Left hindlimb (tissue), 1 donor: ENCODE results near the gene EWSR1.
A peak's percentile ranks its signal among the peaks of the same experiment; 100 is the strongest.
"Not testable (repeated sequence)": the region's sequence is repeated elsewhere in the genome, so short reads cannot be mapped to it uniquely, and the experiment has no call there.

Source experiments
- DNase-seq: peaks from one replicate; pipeline ENCODE4 v3.0.0-alpha.2; 2018

The EWSR1 gene

DNA sequence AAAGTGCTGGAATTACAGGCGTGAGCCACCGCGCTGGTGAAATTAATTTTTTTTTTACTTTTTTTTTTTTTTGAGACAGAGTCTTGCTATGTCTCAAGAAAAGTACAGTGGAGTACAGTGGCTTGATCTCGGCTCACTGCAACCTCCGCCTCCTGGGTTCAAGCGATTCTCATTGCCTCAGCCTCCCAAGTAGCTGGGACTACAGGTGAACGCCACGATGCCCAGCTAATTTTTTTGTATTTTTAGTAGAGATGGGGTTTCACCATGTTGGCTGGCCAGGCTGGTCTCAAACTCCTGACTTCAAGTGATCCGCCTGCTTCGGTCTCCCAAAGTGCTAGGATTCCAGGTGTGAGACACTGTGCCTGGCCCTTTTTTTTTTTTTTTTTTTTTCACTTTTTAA, 20.2 kb upstream of the EWSR1 start:
- DNase-seq: not testable (repeated sequence)

DNA sequence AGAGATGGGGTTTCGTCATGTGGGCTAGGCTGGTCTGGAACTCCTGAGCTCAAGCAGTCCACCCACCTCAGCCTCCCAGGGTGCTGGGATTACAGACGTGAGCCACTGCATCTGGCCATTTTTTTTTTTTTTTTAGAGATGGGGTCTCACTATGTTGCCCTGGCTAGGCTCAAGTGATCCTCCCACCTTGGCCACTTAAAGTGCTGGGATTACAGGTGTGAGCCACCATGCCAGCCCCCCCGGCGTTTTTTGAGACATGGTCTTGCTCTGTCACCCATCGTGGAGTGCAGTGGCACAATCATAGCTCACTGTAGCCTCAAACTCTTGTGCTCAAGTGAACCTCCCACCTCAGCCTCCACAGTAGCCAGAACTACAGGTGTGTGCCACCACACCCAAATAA, 16.8 kb upstream of the EWSR1 start:
- DNase-seq: no peak

DNA sequence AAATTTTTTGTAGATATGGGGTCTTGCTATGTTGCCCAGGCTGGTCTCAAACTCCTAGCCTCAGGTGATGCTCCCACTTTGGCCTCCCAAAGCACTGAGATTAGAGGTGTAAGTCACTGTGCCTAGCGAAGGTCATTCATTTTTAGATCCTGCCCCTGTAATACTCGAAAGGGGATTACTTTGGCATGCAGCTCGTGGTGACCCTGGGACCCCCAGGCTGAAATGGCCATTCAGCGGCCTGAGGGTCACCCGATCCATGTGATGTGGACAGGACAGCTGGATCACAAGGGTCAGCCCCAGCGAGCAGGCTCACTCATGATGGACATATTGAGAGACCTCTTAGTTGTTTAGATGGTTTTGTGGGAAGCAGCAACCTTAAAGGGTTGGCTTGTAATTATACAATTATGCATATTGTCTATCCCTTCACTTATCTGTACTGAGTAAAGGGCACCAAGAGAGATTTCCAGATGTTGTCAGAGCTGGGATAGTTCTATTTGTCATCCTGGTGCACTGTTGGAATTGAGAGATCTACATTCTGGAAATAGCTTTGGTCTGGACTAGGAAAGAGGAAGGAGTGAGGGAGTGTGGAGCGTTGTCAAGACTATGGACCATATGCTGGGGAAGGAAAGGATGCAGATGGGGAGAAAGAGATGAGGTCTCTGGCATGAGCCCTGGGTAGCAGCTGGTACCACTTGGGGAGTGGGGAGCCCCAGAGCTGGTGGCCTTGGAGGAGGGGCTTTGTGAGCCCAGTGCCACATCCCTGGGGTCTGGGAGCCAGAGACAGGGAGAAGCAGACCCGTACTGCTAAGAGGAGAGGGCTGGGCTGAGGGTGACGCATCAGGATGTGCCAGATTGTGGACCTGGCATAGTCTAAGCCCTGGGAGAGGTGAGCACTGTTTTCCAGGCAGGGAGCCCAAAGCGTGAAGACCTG, 15.8 kb upstream of the EWSR1 start:
- DNase-seq: no peak

DNA sequence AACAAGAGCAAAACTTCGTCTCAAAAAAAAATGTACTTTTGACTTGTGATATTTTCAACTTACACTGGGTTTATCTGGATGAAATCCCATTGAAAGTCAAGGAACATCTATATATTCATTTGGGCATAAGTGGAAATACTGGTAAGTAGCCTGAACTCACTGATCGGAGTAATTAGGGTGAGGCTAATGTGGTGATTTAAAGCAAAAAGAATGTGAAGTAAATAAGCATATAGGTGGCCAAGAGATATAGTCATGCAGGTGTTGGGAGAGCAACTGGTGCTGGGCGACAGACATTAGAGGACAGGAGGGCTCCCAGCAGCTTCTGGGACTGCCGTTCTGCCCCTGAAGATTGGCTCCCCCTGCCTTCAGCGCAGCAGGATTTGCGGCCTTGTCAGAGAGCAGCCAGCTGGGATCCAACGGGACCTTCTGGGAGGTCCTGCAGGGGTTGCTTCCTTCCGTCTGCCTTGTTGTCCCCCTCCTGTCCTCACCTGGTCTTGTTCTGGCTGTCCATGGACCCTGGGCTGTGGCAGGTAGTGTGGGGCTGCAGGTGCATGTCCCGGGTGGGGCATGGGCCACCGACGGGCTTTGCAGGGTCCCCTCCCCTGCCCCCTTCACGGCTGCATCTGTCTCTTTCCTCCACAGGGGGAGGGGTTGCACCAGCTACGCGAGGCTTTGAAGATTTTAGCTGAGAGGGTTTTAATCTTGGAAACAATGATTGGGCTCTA, 14.3 kb upstream of the EWSR1 start:
- no peak for DNase-seq

DNA sequence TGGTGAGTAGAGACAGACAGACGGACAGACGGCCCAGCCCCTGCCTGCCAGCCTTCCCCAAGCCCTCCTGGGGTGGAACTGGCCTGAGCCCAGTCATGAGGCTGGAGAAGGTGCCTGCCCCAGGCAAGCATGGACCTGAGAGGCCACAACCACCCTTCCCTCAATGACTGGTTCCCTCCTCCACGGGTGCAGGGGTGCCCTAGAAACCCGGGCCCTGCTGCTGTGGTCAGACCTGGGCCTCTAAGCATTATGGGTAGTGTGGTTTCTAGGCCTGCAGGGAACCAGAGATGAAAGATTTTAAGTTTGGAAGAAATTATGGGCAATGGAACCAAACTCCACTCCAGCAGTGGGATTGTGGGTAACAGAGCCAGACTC, 13.8 kb upstream of the EWSR1 start:
- no peak for DNase-seq

DNA sequence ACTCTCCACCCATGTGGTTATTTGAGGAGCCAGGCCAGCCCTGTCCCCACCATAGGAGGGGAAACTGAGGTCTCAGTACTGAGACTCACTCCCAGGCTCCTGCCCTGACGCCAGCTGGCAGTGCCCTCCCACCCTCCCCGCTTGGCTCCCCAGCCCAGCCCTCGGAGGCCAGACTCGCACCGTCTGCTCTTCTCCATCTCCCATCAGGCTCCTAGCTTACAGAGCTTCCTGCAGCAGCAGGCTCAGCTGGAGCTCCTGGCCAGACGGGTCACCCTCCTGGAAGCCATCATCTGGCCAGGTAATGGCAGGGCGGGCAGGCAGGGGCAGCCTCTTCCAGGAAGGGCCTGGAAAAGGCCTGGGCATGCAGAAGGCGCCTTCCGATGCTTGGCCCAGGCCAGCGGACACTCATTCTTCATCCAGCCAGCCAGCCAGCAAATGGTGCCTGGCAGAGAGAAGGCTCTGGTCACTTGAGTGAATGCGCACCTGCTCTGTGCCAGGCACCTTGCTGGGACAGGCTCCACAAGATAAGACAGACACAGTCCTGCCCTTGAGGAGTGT, 12.9 kb upstream of the EWSR1 start:
- DNase-seq: no peak

DNA sequence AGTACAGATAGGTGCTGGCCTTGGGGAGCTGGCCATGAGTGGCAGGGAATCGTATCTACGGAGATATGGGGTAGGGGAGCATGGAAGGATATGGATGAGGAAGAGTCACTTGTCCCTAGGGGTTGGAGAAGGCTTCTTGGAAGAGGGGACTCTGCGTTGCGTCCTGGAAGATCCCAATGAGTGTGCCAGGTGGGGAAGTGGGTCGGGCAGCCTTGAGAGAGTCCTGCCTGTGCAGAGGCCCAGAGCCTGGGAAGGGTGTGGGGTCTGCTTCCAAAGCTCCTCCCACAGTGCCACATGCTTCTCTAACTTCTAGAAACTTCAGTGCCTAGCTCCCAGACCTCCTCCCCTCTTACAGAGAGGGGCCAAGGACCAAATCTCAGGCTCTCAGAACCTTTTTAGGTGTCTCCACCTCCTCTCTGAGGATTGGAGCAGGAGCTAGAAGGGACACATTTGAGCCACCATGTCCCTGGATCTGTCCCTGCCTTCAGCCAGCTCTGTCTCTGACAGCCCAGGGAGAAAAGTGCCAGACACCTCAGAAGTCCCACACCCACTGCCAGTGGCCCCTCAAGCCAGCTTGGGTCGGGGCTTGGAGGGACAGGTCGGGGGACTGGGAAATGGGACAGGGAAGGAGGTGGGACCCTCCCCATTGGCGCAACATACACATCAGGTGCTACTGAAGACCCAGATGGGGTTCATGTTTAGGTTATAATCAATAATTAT, 11.3 kb upstream of the EWSR1 start:
- no peak for DNase-seq

DNA sequence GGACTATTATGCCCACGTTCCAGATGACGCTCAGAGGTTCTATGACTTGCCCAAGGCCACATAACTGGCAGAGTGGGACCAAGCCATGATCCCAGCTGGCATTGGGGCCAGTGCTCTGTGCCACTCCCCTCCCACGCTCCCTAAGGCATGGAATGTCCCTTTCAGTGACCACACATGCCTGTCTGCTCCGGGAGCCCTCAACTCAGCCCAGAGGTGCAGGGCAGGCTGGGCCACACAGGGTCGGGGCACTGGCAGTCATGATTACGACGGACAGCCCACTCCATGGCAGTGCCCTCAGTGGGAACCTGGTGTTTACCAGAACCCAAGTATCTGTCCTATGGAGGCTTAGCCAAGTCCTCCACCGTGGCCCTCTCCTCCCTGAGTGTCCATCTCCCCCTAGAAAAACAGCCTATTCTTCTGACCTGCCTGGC, 10.3 kb upstream of the EWSR1 start:
- no peak for DNase-seq

DNA sequence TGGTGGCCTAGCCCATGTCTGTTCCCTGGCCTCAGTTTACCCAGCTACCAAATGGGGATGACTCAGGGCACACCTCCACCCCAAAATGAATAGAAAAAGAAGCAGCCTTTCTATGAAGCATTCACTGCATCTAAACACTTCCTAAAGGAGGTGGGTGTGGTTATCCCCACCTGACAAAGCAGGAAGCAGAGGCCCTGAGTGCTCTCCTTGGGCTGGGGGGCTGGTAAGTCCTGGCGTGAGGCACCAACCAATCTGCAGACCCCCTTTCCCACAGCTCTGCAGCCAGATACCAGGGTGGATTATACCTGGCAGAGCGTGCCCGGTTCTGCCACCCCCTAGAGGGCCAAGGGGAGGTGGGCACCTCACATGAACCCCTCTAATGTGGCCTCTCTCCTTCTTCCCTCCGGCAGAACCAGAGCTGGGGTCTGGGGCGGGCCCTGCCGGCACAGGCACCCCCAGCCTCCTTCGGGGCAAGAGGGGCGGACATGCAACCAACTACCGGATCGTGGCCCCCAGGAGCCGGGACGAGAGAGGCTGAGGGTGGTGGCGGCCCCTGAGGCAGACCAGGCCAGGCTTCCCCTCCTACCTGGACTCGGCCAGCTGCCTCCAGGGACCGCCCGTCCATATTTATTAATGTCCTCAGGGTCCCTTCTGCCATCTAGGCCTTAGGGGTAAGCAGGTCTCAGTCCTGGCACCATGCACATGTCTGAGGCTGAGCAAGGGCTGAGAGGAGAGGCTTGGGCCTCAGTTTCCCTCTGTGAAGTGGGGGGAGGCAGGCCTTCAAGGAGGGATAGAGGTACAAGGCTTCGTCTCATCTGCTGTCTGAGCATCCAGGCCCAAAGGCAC, 9.4 kb upstream of the EWSR1 start:
- no peak for DNase-seq

DNA sequence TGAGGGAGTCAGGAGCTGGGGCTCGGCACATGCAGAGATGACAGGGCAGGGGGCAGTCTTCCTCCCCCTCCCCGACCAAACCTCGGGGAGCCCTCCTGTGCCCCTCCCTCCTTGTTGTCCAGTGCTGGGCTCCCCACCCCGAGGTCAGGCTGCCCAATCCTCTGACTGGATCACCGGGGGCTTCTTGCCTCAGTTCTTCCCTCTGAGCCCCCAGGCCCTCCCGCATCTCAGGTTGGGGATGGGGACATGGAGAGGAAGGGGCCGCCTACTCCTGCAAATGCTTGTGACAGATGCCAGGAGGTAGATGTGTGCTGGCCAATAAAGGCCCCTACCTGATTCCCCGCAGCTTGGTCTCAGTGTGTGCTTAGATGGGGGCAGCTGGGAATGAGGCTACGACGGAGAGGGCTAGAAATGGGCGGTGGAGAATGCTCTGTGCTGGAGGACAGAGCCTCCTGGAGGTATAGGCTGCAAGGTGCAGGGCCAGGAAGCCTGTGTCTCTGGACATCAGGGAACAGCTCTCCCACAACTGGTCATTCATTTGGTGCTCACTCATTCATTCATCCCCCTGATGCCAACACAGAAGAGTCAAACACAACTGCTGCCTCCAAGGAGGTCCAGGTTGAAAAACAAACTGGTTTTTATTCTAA, 8.7 kb upstream of the EWSR1 start:
- no peak for DNase-seq

DNA sequence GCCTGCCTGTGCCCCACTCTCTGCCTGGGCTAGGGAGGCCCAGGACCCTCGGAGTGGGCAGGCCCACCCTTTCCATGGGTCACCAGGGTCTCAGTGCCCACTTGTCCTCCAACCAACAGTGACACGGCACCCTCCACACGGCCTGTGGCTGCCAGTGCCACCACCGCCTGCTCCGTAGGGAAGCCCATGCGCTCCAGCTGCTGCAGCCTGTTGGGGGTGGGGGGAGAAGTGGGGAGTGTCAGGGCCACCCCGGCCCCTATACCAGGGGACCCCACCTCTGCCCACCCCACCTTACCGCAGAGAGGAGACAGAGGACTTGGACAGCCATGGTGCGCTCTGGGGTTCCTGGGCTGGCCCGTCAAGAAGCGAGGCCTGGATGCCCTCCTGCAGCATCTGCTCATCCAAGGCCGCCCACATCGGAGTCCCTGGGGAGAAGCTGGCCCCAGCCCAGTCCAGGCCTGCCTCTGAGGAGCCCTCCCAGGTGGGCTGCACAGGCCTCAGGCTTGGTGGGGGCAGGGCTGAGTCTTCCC, 8.0 kb upstream of the EWSR1 start:
- no peak for DNase-seq

DNA sequence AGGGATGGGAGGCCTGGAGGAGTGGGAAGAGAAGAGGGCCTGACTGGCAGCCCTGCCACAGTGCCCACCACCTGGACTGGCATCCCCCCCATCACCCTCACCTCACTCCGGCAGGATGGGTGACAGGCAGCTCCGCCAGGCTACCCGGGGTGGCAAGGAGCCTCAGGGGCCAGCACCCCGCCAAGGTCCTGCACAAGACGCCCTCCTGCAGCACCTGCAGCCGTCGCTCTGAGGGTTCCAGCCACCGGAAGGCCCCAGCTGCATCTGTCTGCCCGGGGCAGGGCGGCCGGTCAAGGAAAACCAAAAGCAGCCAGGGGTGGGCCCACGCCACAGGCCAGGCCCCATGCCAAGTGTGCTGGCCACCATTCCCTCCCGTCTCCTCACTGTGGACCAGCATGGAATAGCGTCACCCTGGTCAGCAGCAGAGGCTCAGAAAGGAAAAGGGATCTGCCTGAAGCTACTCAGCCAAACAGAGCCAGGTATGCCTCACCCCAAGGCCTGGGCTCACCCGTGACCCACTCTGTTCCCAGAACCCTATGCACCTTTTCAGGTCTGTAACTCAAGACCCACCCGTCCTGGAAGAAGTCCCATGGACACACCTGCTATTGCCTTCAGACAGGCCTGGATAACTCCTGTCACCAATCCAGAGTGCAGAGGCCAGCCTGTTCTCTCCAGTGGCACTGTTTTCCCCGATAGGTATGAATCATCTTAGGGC, 7.3 kb upstream of the EWSR1 start:
- DNase-seq: no peak

DNA sequence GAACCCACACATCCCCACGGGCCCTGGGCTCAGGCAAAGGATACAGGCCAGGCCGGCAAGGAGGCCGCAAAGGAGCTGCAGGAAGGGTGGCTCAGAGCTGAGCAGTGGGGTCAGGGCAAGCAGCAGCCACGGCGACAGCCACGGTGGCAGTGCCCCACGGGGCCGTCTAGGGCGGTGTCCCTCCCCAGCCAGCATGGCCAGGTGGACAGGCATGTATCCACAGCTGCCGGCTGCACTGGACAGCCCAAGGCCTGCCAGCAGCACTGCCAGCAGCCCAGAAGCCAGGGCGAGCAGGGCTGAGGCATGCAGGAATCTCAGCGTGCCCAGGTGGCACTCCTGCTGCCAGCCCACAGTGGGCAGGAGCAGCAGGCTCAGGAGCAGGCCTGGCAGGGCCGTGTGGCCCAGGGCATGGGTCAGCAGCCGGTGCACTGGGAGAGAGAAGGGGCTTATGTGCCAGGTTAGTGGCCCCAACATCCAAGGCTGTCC, 4.2 kb upstream of the EWSR1 start:
- no peak for DNase-seq

DNA sequence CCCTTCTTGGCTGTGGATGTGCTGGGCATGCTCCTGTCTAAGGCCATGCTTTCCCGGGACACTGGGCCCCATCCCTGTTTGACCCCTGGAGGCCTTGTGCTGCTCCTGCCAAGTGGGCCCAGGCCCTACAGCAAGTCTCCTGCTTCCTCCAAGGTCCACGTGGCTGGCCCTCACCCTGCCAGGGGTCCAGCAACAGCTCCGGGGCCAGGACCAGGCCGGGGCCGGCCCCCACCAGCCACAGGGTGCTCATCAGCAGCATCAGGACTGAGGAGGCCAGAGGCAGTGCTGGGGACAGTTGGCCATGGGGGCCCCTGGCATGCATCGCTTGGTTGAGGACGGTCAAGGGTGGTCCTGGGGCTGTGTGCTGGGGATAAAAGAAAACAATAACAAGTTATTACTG, 2.8 kb upstream of the EWSR1 start:
- DNase-seq: no peak

DNA sequence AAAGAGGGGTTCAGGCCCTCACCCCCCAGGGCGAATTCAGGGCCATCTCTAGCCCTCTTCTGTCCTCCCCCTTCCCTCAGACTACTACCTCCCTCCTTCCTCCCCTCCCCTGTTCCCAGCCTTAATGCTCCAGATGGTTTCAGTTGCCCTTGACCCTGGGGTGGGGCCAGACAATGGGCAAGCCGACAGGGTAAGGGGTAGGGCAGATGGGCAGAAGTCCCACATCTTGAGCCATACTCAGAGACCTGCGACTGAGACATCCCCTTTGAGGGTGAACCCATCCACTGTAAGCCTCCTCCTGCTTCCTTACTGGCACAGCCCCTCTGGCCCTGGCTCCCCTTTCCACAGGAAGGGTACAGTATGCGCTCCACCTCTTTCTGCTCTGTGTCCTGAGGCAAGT, 2.1 kb upstream of the EWSR1 start:
- no peak for DNase-seq

DNA sequence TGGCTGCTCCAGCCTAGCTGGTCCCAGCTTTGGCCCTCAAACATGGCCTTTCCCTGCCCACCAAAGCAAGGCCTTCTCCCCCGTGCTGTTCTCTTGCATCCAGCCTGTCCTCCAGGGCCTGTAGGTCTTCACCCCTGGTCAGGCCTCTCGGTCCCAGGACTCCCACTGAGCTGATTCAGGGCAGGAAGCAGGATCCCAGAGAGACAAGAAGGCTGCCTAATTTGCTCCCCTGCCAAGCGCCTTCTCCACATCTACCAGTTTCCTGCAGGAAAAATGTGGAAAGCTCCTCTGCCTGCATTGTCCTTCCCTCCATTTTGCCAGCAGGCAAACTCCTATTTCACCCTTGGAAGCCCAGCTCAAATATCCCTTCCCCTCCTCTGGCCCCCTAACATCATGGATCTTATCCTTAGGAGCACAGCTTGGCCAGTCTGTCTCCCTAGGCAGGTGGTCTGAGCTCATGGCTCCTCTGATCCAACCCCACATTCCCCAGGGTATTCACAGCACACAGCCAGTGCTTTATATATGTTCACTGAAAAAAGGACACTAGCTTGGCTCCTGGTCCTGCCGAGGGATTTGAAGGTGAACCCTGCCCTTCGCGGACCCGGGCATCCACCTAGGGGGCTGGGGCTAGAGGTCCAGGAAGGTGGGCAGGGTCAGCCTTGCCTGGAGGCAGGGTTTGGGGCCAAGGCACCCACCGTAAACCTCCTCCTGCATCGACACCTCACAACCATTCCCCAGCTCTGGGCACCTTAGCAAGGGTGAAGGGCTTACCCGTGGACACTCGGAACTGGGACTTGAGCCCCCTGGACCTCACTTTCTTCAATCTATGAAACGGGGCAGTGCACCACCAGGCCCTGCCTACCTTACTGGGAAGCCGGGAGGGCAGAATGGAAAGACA, 1.3 kb upstream of the EWSR1 start:
- no peak for DNase-seq

DNA sequence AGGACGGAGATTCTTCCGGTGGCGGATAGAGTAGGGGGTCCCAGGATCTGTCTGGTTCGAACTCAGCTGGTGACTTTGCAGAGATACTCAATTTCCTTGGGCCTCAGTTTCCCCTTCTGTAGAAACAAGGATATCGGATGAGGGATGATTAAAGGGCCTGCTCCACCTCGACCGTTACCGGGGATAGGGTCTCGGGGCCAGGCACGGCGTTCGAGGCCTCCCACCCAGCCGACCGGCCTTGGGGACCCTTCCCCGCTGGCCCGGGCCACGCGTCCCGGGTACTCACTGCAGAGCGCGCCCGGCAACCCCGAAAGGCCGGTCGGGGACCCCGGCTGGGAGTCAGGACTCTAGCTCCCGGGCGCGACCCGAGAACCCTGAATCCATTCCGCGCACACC, 608 bp upstream of the EWSR1 start:
- no peak for DNase-seq

DNA sequence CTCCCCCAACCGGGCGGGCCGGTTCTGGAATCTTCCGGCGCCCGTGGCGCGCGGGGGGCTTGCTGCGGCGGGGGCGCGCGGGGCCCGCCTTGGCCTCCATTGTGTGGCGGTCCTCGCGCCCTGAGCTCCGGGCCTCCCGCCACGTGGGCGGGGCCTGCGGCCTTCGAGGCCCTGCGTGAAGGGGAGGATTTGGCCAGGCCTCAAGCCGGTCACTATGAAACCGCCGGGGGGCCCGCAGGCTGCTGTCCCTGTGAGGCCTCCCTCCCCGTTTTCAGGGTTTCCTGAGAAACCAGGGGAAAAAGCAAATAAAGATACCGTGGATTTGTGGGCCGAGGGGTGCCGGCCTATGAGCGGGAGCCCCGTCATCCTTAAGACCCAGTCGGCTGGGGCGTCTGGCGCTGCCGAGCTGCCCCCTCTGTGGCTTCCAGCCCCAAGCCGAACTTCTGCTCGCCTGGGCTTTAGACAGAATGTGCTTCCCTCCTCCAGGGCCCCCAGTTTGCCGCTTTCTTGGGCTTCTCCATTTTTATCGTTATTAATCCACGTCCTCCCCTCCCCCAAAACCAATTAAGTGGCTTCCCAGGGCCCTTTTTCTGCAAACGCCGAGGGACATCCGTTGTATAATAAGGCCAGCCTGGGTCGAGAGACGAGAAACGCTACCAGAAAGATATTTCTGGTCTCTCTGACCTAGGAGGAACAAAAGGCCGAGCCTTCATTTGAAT, 602 bp downstream of the EWSR1 start:
- DNase-seq: peak; percentile 87

DNA sequence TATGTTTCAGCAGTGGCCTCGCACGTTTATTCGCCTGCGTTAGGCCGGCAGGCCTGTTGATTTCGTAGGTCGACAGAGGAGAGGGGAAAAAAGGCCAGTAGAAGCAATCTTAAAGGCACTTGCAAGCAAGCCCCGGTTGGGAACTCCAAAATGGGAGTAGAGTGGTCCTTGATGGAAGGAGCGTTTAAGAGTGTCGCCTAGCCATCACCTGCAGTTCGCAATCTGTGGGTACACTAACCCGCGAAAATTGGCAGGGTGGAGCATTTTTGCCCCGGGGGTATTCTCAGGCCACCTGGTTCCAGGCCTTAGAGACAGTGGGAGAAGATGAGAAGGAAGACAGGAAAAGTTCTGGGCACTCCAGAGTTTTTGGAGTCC, 1.1 kb downstream of the EWSR1 start:
- no peak for DNase-seq
